GM12878 (cell line): ENCODE data around the gene PRCD. TPM values are rescaled to one million over a fixed set of nuclear protein-coding genes. Genes with fewer than 3 reads are reported as not detected.

ENCODE experiments used
- ATAC-seq: fragments of 200-7000 bp; cut with Tn5 transposase; 3 replicates; pipeline ENCODE4 v1.9.1; 2020; ENCODE audit warnings: mild to moderate bottlenecking, moderate library complexity
- BruUV-seq: library from RNA; stranded (reverse); fragments of 400-500 nt; replicated peaks from 2 replicates; lab custom pipeline; 2021; lab: Mats Ljungman, UMichigan
- CTCF ChIA-PET: fragments of 300-600 bp; sonication (Branson Sonifier 250); formaldehyde crosslinking; extraction: SDS; loops from one replicate; lab custom pipeline; 2021; ENCODE audit warnings: inconsistent platforms; lab: Yijun Ruan, JAX
- POLR2A ChIA-PET: fragments of 350-600 bp; formaldehyde crosslinking; extraction: SDS; loops from one replicate; lab custom pipeline; 2021; ENCODE audit warnings: inconsistent platforms; lab: Charles Lee
- RAD21 ChIA-PET: fragments of 300-600 bp; sonication (Branson Sonifier 250); formaldehyde crosslinking; loops from one replicate; lab custom pipeline; 2023; ENCODE audit warnings: antibody characterized with exemption; ENCODE audit not compliant: unreplicated experiment; lab: Charles Lee
- SMC1A ChIA-PET: fragments of 300-600 bp; sonication (Branson Sonifier 250); formaldehyde crosslinking; loops from one replicate; lab custom pipeline; 2023; ENCODE audit not compliant: unreplicated experiment, uncharacterized antibody; lab: Charles Lee
- DNase-seq: peaks from one replicate; pipeline ENCODE4 v3.0.0-alpha.2; 2011; ENCODE audit warnings: low read depth, low spot score
- FAIRE-seq: peaks from 3 replicates; lab custom pipeline; 2011; peaks lifted over from hg19 to GRCh38; lab: Jason Lieb, UNC
- H2AFZ ChIP-seq: 2 replicates; pipeline ENCODE4 v1.6.0; 2011; ENCODE audit warnings: low read depth, low read length, control low read depth; ENCODE audit not compliant: control insufficient read depth
- H3K27ac ChIP-seq: 2 replicates; pipeline ENCODE4 v1.5.1; 2011; ENCODE audit warnings: control low read depth; ENCODE audit not compliant: control insufficient read depth, insufficient read depth
- H3K27me3 ChIP-seq, 2 experiments: replicated peaks in 1 of 2; 2 replicates each; pipeline versions ENCODE4 v1.6.0 to v1.6.1; 2011; ENCODE audit warnings: low read length in 1 of 2; ENCODE audit not compliant: control insufficient read depth in 2 of 2, insufficient read depth in 2 of 2
- H3K36me3 ChIP-seq, 2 experiments: 2 replicates each; pipeline ENCODE4 v1.5.1; 2011; ENCODE audit warnings: low read length in 1 of 2; ENCODE audit not compliant: control insufficient read depth in 2 of 2, insufficient read depth in 2 of 2
- H3K4me1 ChIP-seq: 2 replicates; pipeline ENCODE4 v1.6.1; 2011; ENCODE audit warnings: mild to moderate bottlenecking, low read length, moderate library complexity, mixed read lengths; ENCODE audit not compliant: control insufficient read depth, insufficient read depth
- H3K4me2 ChIP-seq: 2 replicates; pipeline ENCODE4 v1.6.0; 2011; ENCODE audit warnings: control low read depth; ENCODE audit not compliant: control insufficient read depth, insufficient read depth
- H3K4me3 ChIP-seq: fragments of 200-600 bp; sonication (generic); 2 replicates; pipeline ENCODE4 v1.5.1; 2016
- H3K79me2 ChIP-seq: 2 replicates; pipeline ENCODE4 v1.6.0; 2011; ENCODE audit warnings: low read length; ENCODE audit not compliant: control insufficient read depth, insufficient read depth
- H3K9ac ChIP-seq: 2 replicates; pipeline ENCODE4 v1.8.0; 2011; ENCODE audit warnings: low read length, control low read depth, mixed read lengths; ENCODE audit not compliant: control insufficient read depth, insufficient read depth
- H3K9me3 ChIP-seq: replicated peaks from 3 replicates; pipeline ENCODE4 v1.5.1; 2011; ENCODE audit warnings: mild to moderate bottlenecking, low read length; ENCODE audit not compliant: control insufficient read depth, insufficient read depth
- H4K20me1 ChIP-seq: 2 replicates; pipeline ENCODE4 v1.6.0; 2011; ENCODE audit not compliant: control insufficient read depth, insufficient read depth
- ATF7 ChIP-seq: fragments of 450-650 bp; IDR thresholded peaks from 2 replicates; pipeline ENCODE4 v1.6.1; 2016; ENCODE audit warnings: low read depth, mild to moderate bottlenecking
- CEBPB ChIP-seq, 2 experiments: fragments of 150-350 bp in 1 of 2; IDR thresholded peaks; 2 replicates each; pipeline ENCODE4 v1.6.1; 2012 to 2014; ENCODE audit warnings: low read depth in 2 of 2, low read length in 2 of 2, borderline replicate concordance in 1 of 2, inconsistent platforms in 1 of 2
- CTCF ChIP-seq, 3 experiments: IDR thresholded peaks in 2 of 3; conservative IDR thresholded peaks in 1 of 3; 2 replicates each; pipeline ENCODE4 v1.5.1; 2011; ENCODE audit warnings: low read depth in 3 of 3, low read length in 3 of 3, mild to moderate bottlenecking in 3 of 3, control low read depth in 2 of 3, moderate library complexity in 2 of 3, inconsistent platforms in 1 of 3, mixed read lengths in 1 of 3; ENCODE audit not compliant: control insufficient read depth in 2 of 3, insufficient read depth in 1 of 3; ENCODE audit errors: extremely low read depth in 1 of 3
- DPF2 ChIP-seq: fragments of 450-650 bp; IDR thresholded peaks from 2 replicates; pipeline ENCODE4 v1.6.1; 2017; ENCODE audit warnings: mild to moderate bottlenecking
- ELK1 ChIP-seq: IDR thresholded peaks from 2 replicates; pipeline ENCODE4 v1.6.1; 2012; ENCODE audit warnings: low read depth, low read length, improper control_type of control experiment
- GATAD2B ChIP-seq: fragments of 450-650 bp; conservative IDR thresholded peaks from 2 replicates; pipeline ENCODE4 v1.6.1; 2017; ENCODE audit warnings: low read depth, mild to moderate bottlenecking, moderate library complexity
- IKZF1 ChIP-seq: fragments of 450-650 bp; conservative IDR thresholded peaks from 2 replicates; pipeline ENCODE4 v1.6.1; 2017; ENCODE audit warnings: antibody characterized with exemption, mild to moderate bottlenecking
- IKZF2 ChIP-seq, 2 experiments: fragments of 450-650 bp; IDR thresholded peaks; 2 replicates each; pipeline ENCODE4 v1.6.1; 2017; ENCODE audit warnings: mild to moderate bottlenecking in 2 of 2, moderate library complexity in 2 of 2
- KAT2A ChIP-seq: conservative IDR thresholded peaks from 2 replicates; pipeline ENCODE4 v1.6.1; 2011; ENCODE audit warnings: low read depth, low read length; ENCODE audit not compliant: control insufficient read depth
- PAX5 ChIP-seq: IDR thresholded peaks from 2 replicates; pipeline ENCODE4 v1.6.1; 2011; ENCODE audit warnings: low read depth, low read length, borderline replicate concordance
- PBX3 ChIP-seq: IDR thresholded peaks from 2 replicates; pipeline ENCODE4 v1.6.1; 2011; ENCODE audit warnings: mild to moderate bottlenecking, low read depth, low read length, moderate library complexity; ENCODE audit not compliant: insufficient replicate concordance
- PKNOX1 ChIP-seq: fragments of 450-650 bp; IDR thresholded peaks from 2 replicates; pipeline ENCODE4 v1.6.1; 2016; ENCODE audit warnings: mild to moderate bottlenecking
- RAD51 ChIP-seq: fragments of 450-650 bp; IDR thresholded peaks from 2 replicates; pipeline ENCODE4 v1.6.1; 2016; ENCODE audit warnings: moderate library complexity, mild to moderate bottlenecking, inconsistent platforms
- RELB ChIP-seq: fragments of 450-650 bp; IDR thresholded peaks from 2 replicates; pipeline ENCODE4 v1.6.1; 2017; ENCODE audit warnings: low read depth, mild to moderate bottlenecking, moderate library complexity
- RUNX3 ChIP-seq: IDR thresholded peaks from 2 replicates; pipeline ENCODE4 v1.6.1; 2012; ENCODE audit warnings: low read length, inconsistent platforms
- WGBS: methylation state at CpG from one replicate; pipeline ENCODE4 v1.1.6; 2016; ENCODE audit warnings: low lambda C conversion rate; ENCODE audit not compliant: insufficient replicate concordance, insufficient coverage; ENCODE audit errors: missing lambda C conversion rate; 5-methylcytosine and 5-hydroxymethylcytosine counted together
- in situ Hi-C: fragments of 300-500 bp; cut with MboI; formaldehyde crosslinking; loops from 9 replicates; pipeline ENCODE4 v1.14.3; 2018; ENCODE audit warnings: mixed read lengths
- intact Hi-C: fragments of 100-400 bp; cut with micrococcal nuclease; formaldehyde crosslinking; loops from one replicate; pipeline ENCODE4 v1.14.2; 2022; ENCODE audit not compliant: unreplicated experiment
- polyA plus RNA-seq, 11 experiments: library from polyadenylated mRNA; depleted of rRNA in 4 of 11; unstranded in 6 of 11; stranded (reverse) in 5 of 11; fragments of >200 nt; fragmentation: Nextera tagmentation in 4 of 11; fragmentation: Illumina TruSeq in 1 of 11; extraction: Ambion mirVana in 4 of 11; extraction: Trizol in 1 of 11; gene quantifications; 1 replicate in 1 of 11; 2 replicates in 10 of 11; pipeline versions ENCODE4 v1.2.1 to v1.2.3, GENCODE V29; 2011 to 2016; ENCODE audit warnings: inconsistent platforms in 2 of 11, missing spikeins in 2 of 11, low read depth in 1 of 11
- total RNA-seq, 4 experiments: library from RNA; depleted of rRNA in 3 of 4; stranded (reverse); fragments of >200 nt in 3 of 4; fragmentation: Illumina TruSeq in 1 of 4; extraction: Trizol in 1 of 4; gene quantifications; 2 replicates each; pipeline versions ENCODE4 v1.2.1 to v1.2.3, GENCODE V29; 2013 to 2021

The PRCD gene
- total and polyA plus RNA-seq, 10 of the 15 experiments (the other 5 are each of a cell fraction or from before 2014, with no cell fraction given) = 0.18 to 0.95 (median 0.34) TPM; not detected in 4

GRCh38 chr17:76527430-76528111 lies 12.3 kb upstream of the PRCD start:
- H3K27ac ChIP-seq = no peak overlapping the region; the same call in 1 of the 2 replicates
- no peaks in the 10 kb centered on the region for H3K36me3 ChIP-seq
- RAD21 ChIA-PET = interaction anchor here (0.5 to 2.5 kb wide), 17 partner anchors 13 to 708 kb away, joined by 3 to 20 read pairs (median 5); partner anchors contain the start of gene PRCD
- no peaks in the 10 kb centered on the region for H3K27me3 ChIP-seq
- CTCF ChIA-PET = interaction anchor here (1.0 to 4.0 kb wide), 14 partner anchors 12 to 154 kb away, joined by 3 to 41 read pairs (median 6); partner anchors contain the start of gene PRCD
- H3K4me1 ChIP-seq = peaks cover 12% of the 10 kb centered on the region
- POLR2A ChIA-PET = interaction anchor here (0.7 to 2.1 kb wide), 5 partner anchors 23 to 1439 kb away, joined by 3 to 13 read pairs (median 5); no protein-coding TSS in a partner anchor
- FAIRE-seq = no peak
- peak overlapping the region; percentile 84 for H2AFZ ChIP-seq
- ATAC-seq = peak; percentile 82
- in situ Hi-C loops = no loop called here
- no peaks in the 10 kb centered on the region for H3K9me3 ChIP-seq
- H3K79me2 ChIP-seq = no peaks in the 10 kb centered on the region
- SMC1A ChIA-PET = interaction anchor here (0.6 to 2.8 kb wide), 13 partner anchors 12 to 540 kb away, joined by 3 to 16 read pairs (median 3); no protein-coding TSS in a partner anchor
- no peaks in the 10 kb centered on the region for H4K20me1 ChIP-seq
- no TSS peak for BruUV-seq
- DNase-seq = no peak
- H3K4me3 ChIP-seq = no peak overlapping the region
- 3% methylated on average over 26 of the region's 26 CpGs for WGBS
- H3K4me2 ChIP-seq = peak overlapping the region; percentile 76
- intact Hi-C loops = no loop called here
- H3K9ac ChIP-seq = peak overlapping the region; percentile 53; the same call in 1 of the 2 replicates
- TF ChIP-seq PBX3 = no peak
- peak; percentile 5; the same call in 1 of the 2 replicates for TF ChIP-seq RUNX3
- TF ChIP-seq ELK1 = peak; percentile 59; the same call in 1 of the 2 replicates
- TF ChIP-seq RELB = no peak
- TF ChIP-seq CEBPB (IDR thresholded peaks at IDR 0.05; ENCODE audit: borderline replicate concordance in 1 of 2, low read depth in 2 of 2, low read length in 2 of 2) = no peak
- TF ChIP-seq GATAD2B = peak; percentile 25; the same call in 1 of the 2 replicates
- TF ChIP-seq IKZF1 = peak; percentile 61
- TF ChIP-seq KAT2A = no peak
- peak; percentile 34; the same call in 1 of the 2 replicates for TF ChIP-seq PKNOX1
- peak in 1 of 3 experiments; percentile 22; a peak in 1 of 6 replicates for TF ChIP-seq CTCF (IDR thresholded peaks at IDR 0.05 in 2 of 3, conservative IDR thresholded peaks at IDR 0.05 in 1 of 3; ENCODE audit: control insufficient read depth in 2 of 3, extremely low read depth in 1 of 3, insufficient read depth in 1 of 3, low read depth in 3 of 3, low read length in 3 of 3)
- peak; percentile 32 for TF ChIP-seq DPF2
- peak; percentile 19; the same call in 1 of the 2 replicates for TF ChIP-seq PAX5
- peak; percentile 76; the same call in 1 of the 2 replicates for TF ChIP-seq RAD51
- TF ChIP-seq ATF7 = peak; percentile 32; the same call in 1 of the 2 replicates
- TF ChIP-seq IKZF2 (IDR thresholded peaks at IDR 0.05) = peak in 1 of 2 experiments; percentile 31; a peak in 1 of 4 replicates
